ENCODE data around the gene DNAJC24.

- TF ChIP-seq POLR2A (IDR thresholded peaks at IDR 0.05), result no peak
- TF ChIP-seq, protein P1, sequence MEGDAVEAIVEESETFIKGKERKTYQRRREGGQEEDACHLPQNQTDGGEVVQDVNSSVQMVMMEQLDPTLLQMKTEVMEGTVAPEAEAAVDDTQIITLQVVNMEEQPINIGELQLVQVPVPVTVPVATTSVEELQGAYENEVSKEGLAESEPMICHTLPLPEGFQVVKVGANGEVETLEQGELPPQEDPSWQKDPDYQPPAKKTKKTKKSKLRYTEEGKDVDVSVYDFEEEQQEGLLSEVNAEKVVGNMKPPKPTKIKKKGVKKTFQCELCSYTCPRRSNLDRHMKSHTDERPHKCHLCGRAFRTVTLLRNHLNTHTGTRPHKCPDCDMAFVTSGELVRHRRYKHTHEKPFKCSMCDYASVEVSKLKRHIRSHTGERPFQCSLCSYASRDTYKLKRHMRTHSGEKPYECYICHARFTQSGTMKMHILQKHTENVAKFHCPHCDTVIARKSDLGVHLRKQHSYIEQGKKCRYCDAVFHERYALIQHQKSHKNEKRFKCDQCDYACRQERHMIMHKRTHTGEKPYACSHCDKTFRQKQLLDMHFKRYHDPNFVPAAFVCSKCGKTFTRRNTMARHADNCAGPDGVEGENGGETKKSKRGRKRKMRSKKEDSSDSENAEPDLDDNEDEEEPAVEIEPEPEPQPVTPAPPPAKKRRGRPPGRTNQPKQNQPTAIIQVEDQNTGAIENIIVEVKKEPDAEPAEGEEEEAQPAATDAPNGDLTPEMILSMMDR (IDR thresholded peaks at IDR 0.05), result no peak
Measured at GRCh38 chr11:31478223-31478590, 108.5 kb downstream of the DNAJC24 start.
